ENCODE measurements around the gene CABP5.

The CABP5 gene

GRCh38 chr19:48029431-48029830 lies 14.4 kb downstream of the CABP5 start:
- DNase-seq, result no peak

DNA sequence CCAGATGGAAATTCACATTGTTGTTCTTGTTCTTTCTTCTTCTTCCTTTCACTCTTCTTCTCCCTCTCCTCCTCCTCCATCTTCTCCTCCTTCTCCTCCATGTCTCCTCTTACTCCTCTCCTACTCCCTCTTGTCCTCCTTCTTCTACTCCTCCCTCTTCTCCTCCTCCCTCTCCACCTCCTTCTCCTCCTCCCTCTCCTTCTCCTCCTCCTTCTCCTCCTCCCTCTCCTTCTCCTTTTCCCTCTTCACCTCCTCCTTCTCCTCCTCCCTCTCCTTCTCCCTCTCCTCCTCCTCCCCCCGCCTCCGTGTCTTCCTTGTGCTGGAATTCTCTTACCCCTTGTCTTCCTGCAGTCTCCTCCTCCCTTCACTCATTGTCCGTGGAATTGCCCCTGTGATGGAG lies 18.4 kb downstream of the CABP5 start:
- DNase-seq, result no peak

DNA sequence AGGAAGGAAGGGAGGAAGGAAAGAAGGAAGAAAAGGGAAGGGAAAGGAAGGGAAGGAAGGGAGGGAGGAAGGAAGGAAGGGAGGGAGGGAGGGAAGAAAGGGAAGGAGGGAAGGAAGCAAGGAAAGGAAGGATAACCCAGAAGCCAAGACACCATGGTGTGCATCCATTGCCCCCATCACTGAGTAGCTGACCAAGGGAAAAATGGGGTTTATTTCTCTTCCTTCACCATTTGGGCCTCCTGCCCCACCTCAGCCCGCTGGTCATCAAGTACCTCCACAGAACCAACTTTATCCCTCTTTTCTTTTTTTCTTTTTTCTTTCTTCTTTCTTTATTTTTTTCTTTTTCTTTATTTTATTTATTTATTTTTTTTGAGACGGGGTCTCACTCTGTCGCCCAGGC lies 20.4 kb downstream of the CABP5 start:
- DNase-seq, result no peak

DNA sequence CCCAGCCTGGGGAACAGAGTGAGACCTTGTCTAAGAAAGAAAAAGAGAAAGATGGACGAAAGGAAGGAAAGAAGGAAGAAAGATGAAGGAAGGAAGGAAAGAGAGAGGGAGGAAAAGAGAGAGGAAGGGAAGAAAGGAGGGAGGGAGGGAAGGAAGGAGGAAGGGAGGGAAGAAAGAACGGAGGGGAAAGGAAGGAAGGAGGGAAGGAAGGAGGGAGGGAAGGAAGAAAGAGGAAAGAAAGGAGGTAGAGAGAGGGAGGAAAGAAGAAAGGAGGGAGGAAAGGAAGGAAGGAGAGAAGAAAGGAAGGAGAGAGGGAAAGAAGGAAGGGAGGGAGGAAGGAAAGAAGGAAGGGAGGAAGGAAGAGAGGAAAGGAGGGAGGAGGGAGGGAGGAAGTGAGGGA lies 20.9 kb downstream of the CABP5 start:
- DNase-seq, result no peak

GRCh38 chr19:48020686-48021085 lies 23.2 kb downstream of the CABP5 start:
- DNase-seq, result no peak

DNA sequence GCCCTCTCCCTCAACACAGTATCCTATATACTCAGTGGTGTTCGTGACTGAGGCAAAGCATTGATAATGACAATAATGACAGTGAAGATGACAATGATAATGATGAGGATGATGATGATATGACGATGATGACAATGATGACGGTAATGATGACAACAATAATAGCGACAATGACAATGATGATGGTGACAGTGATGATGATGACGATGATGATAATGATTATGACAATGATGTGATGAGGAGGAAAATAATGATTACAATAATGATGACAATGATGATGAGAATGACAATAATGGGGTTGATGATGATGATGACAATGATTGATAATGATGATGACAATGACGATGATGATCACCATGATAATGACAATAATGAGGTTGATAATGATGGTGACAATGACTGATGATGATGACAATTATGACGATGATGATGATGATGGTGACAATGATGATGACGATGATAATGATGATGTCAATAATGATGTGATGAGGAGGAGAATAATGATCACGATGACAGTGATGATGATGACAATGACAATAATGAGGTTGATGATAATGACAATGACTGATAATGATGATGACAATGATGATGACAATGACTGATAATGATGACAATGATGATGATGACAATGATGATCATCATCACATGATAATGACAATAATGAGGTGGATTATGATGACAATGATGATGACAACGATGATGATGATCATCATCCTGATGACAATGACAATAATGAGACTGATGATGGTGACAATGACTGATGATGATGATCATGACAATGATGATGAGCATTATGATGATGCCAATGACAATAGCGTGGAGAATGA lies 32.7 kb downstream of the CABP5 start:
- no peak for DNase-seq

DNA sequence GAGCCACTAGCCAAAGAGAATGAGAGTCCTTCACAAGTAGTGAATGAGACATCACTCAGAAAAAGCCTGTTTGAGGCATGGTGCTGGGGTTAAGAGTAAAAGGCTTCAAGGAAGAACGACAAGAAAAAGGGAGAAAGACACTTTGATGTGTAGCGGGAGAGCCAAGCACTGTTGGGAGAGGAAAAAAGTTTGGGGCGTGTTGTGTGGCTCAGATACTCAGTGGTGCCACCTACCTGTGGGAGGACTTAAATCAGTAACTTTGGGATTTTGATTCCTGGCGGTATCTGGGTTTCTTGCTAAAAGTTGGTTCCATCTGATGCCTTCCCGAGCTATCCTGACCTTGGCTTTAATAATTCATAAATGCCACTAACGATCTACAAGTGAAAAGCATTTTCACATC lies 37.1 kb downstream of the CABP5 start:
- no peak for DNase-seq

DNA sequence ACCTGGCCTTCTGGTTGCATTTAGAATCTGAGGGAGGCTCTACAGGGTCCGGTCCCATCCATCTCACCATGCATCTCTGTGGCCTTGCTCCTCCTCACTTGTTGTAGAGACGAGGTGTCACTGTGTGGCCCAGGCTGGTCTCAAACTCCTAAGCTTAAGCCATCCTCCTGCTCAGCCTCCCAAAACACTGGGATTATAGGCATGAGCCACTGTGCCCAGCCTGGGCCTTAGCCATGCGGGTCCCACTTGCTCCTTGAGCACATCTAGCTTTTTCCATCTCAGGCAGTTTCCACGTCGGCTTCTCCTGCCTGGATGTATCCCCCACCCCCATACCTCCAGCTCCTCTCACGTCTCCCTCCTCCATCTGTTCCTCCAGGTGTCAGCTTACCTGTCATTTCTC lies 39.6 kb downstream of the CABP5 start:
- no peak for DNase-seq

GRCh38 chr19:48000846-48001245 lies 43.0 kb downstream of the CABP5 start:
- DNase-seq, result no peak

DNA sequence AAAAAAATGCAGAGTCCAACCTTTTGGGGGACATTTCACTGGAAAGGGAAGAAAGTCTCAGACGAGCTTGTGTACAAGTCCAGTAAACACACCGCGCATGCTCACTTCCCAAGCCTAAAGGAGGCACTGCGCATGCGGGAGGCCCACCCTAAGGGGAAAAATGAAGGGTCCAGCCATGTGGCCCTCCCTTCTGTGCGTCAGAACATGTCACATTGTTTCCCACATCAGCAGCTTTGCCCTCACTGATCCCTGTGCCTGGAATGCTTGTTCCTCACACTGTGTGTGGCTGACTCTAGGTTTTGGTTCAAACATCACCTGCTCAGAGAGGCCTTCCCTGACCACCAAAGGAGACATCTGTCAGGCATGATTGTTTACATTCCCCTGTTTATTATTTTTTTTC lies 45.1 kb downstream of the CABP5 start:
- no peak for DNase-seq

GRCh38 chr19:47996230-47996727 lies 47.6 kb downstream of the CABP5 start:
- DNase-seq, result no peak

- no peak for DNase-seq
Measured at GRCh38 chr19:47994209-47994802, 49.6 kb downstream of the CABP5 start, which contains the start of gene ELSPBP1. Gene ELSPBP1 (plus strand): TSS chr19:47994632. CDS start chr19:48008668, 14,036 bp downstream.

DNA sequence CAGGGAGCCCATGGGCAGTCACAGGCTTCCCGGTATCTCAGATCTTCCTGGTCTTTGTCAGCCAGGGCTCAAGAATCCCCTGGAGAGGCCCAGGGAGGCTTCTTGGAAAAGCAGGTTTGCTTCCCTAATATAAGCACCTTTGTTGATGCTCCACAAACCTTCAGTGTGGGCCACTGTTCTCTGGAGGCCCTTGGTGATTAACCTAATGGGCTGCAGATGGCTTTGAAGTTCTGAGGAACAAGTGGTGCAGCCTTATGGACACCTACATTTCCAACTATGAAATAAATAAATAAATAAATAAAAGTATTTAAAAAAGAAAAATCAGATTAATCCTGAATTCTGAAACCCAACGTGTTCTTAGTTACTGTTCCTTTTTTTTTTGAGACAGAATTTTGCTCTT lies 51.8 kb downstream of the CABP5 start, which contains the start of gene BSPH1:
Gene BSPH1, minus strand, starts transcription at position 101 of the 400 bp plus-strand sequence. Its CDS starts 89 bp downstream, at position 12.
- no peak for DNase-seq

DNA sequence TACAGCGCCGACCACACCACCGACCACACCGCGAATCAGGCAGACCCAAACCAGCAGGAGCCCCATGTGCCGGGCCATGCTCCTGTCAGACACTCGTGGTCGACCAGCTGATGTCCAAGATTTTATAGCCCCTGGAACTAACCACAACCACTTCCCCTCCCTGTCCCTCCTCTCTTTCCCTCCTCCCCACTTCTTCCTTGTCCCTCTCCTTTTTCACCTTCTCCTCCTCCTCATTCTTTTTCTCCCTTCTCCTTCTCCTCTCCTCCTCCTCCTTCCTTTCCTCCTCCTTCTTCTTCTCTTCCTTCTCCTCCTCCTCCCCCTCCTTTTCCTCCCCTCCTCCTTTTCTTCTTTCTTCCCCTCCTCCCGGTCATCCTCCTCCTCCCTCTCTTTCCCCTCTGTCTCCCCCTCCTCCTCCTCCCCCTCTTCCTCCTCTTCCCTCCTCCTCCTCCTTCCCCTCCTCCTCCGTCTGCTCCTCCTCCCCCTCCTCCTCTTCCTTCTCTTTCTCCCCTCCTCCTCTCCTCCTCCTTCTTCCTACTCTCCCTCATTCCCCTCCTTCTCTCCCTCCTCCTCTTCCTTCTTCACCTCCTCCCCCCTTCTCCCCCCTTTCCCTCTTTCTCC lies 52.6 kb downstream of the CABP5 start:
- no peak for DNase-seq

All from NCI-H1436 treated with DMSO at 0.1 percent for 48 hours (cell line).